GM21381 (cell line): ENCODE data around the gene ZIC2.

Experiments
- ATAC-seq: cut with Tn5 transposase; IDR thresholded peaks from one replicate; pipeline ENCODE4 v1.9.1; 2021; ENCODE audit warnings: mild to moderate bottlenecking, moderate library complexity; ENCODE audit not compliant: unreplicated experiment

Gene ZIC2

GRCh38 chr13:99973808-99974185 is 7.8 kb upstream of the ZIC2 start:
- ATAC-seq = no peak

DNA sequence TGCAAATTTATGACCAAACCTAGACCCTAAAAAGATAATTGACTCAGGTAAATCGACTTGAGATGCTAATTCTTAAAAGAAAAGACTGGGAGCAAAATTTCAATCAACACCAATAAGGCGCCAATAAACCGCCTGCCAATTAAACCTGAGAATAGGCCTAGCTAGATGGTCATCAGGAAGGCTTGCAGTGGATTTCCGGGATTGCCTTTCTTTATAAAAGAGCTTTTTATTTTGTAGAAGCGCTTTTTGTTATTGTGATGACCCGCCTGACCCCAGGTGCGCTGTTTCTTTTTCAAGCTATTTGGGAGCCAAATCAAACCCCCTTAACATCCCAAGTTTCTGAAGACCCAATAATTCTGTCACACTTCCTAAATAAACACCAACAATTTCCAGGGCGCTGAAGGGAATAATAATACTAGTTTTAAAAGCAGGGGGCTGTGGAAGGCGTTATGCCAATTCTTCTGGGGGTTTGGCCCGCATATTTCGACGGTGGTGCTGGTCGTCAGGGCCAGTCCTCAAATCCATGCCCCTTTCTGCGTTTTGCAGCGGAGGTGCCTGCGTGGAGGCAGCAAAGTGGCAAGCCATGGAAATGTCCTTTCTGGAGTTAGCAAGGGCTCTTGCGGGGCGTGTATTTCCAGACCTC is 7.2 kb upstream of the ZIC2 start:
- ATAC-seq = no peak

GRCh38 chr13:99974939-99975561 is 6.5 kb upstream of the ZIC2 start:
- no peak for ATAC-seq

GRCh38 chr13:99975626-99976025 is 6.0 kb upstream of the ZIC2 start:
- ATAC-seq = no peak

DNA sequence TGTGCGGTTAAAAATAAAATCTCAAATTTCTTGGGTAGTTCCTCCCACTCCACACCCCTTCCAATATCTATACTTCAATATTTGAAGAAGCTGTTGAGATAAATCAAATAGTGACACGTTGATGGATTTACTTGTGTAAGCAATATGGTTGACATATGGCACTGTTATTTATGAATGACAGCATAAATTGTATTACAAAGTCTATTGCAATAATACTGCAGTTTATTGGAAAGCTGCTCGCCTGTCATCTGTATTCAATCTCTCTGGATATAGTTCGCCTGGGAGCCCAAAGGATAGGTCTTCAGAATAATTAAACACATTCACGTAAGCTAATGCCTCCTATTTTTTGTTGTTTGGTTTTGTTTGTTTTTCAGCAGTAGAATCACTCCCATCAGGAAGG is 5.0 kb upstream of the ZIC2 start:
- no peak for ATAC-seq

DNA sequence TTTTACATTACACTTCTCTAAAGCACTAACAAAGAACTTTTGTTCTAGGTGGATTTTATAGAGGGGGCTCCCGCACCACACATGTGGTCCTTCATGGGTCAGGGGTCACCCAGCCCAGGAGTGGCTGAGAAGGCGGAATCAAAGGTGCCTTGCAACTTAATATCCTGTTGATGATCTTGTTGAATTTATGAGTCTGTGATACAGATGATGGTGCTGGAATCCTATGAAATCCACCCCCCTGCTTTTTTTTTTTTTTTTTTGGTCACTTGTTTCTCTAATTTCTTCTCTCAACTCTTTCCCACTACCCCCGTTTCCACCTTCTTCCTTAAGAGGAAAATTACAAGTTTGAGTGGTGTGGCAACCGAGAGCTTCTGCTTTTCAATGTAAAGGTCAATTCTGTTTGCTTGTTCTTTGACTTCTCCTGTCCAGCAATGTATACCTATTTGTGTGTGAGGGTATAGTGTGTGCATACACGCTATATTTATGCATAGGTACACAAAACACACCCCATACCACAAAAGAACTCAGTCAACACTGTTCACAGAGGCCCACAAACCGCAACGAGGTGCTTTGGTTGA is 4.2 kb upstream of the ZIC2 start:
- ATAC-seq = no peak

GRCh38 chr13:99977912-99978798 is 3.4 kb upstream of the ZIC2 start:
- ATAC-seq = no peak

- no peak for ATAC-seq
Observed at GRCh38 chr13:99978799-99979452, 2.7 kb upstream of the ZIC2 start.

GRCh38 chr13:99979453-99980200 is 2.0 kb upstream of the ZIC2 start:
- no peak for ATAC-seq

- ATAC-seq = no peak
Observed at GRCh38 chr13:99980201-99980823, 1.3 kb upstream of the ZIC2 start.

DNA sequence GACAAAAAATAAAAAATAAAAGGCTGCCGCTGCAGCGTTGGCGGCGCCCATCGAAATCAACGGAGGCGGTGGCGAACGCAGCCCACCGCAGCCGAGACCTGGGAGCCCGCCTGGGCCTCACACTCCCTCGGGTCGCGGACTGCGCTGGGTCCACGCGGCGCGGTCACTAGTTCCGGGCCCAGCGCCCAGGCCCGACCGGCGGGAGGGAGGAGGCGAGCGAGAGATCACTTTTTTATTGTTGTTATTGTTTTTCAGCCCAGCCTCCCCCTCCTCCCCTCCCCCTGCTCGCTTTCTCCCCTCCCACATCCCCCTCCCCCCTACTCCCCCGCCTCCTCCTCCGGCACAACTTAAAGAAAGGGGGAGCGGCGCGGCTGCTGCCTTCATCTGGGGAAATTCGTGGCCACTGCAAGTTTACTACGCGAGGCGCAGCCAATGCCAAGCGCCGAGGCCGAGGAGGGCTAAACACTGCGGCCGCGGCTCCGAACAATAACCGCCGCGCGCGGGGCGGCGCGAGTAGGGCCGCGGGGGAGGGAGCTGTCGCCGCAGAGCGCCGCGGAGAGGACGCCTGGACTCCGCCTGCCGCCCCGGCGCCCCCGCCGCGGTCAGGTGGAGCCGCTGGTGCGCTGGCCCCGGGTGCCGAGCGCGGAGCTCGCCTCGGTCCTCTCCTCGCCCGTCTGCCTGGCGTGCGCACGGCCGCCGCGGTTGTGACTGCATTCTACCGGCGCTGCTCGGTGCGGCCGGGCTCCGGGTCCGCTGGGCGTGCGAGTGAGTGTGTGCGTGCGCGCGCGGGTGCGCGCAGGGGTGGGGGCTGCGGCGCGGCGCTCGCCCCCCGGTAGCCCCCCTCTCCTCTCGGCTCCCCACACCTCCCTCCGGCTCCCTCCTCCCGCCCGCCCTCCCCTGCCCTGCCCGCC is 505 bp upstream of the ZIC2 start:
- ATAC-seq = no peak

DNA sequence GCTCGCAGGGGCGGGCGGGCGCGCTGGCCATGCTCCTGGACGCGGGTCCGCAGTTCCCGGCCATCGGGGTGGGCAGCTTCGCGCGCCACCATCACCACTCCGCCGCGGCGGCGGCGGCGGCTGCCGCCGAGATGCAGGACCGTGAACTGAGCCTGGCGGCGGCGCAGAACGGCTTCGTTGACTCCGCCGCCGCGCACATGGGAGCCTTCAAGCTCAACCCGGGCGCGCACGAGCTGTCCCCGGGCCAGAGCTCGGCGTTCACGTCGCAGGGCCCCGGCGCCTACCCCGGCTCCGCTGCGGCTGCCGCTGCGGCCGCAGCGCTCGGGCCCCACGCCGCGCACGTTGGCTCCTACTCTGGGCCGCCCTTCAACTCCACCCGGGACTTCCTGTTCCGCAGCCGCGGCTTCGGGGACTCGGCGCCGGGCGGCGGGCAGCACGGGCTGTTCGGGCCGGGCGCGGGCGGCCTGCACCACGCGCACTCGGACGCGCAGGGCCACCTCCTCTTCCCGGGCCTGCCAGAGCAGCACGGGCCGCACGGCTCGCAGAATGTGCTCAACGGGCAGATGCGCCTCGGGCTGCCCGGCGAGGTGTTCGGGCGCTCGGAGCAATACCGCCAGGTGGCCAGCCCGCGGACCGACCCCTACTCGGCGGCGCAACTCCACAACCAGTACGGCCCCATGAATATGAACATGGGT is 599 bp downstream of the ZIC2 start:
- ATAC-seq = no peak

DNA sequence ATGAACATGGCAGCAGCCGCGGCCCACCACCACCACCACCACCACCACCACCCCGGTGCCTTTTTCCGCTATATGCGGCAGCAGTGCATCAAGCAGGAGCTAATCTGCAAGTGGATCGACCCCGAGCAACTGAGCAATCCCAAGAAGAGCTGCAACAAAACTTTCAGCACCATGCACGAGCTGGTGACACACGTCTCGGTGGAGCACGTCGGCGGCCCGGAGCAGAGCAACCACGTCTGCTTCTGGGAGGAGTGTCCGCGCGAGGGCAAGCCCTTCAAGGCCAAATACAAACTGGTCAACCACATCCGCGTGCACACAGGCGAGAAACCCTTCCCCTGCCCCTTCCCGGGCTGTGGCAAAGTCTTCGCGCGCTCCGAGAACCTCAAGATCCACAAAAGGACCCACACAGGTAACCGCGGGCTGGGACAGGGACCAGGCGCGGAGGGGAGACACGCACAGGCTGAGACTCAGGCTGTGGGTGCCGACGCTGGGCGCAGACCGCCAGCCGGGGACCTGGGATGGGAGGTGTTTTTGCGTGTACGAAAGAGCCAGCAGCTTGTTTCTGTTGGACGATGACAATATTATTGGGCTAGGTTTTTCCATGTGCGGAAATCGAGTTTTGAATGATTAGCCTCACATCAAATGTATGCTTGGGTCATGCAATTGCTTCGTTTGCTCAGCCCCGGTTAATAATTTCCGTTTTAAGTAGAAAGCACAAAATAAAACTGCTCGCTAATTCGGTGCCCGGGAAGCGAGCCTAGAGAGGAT is 1.3 kb downstream of the ZIC2 start:
- ATAC-seq = no peak

GRCh38 chr13:99983499-99984401 is 2.2 kb downstream of the ZIC2 start:
- ATAC-seq = no peak

- ATAC-seq = no peak
Observed at GRCh38 chr13:99984461-99985240, 3.1 kb downstream of the ZIC2 start.
